AG10803 (cell line): ENCODE data around the gene WDR54.
"Not testable (repeated sequence)": the region's sequence is repeated elsewhere in the genome, so short reads cannot be mapped to it uniquely, and the experiment has no call there.

Source experiments
- DNase-seq: peaks from one replicate; pipeline ENCODE4 v3.0.0; 2010; ENCODE audit warnings: low read depth
- H3K4me3 ChIP-seq: 2 replicates; pipeline ENCODE4 v1.5.1; 2011; ENCODE audit warnings: mild to moderate bottlenecking, low read length, control low read depth
- CTCF ChIP-seq: conservative IDR thresholded peaks from 2 replicates; pipeline ENCODE4 v1.5.1; 2011; ENCODE audit warnings: mild to moderate bottlenecking, low read length, control low read depth, inconsistent platforms

The WDR54 gene

GRCh38 chr2:74439373-74439772, 17.8 kb downstream of the WDR54 start:
- H3K4me3 ChIP-seq: peak overlapping the region; percentile 81
- DNase-seq: no peak
- no peak for TF ChIP-seq CTCF

- H3K4me3 ChIP-seq: peak overlapping the region; percentile 81
- peak; percentile 48 for DNase-seq
Measured at GRCh38 chr2:74439803-74440377, 18.4 kb downstream of the WDR54 start.

GRCh38 chr2:74440378-74441169, 19.0 kb downstream of the WDR54 start:
- TF ChIP-seq CTCF: peak; percentile 34
- peak overlapping the region; percentile 81 for H3K4me3 ChIP-seq
- DNase-seq: peak; percentile 80

More at GRCh38 chr2:74439803-74440377, 18.4 kb downstream of the WDR54 start:
- TF ChIP-seq CTCF: no peak

GRCh38 chr2:74441170-74441689, 19.7 kb downstream of the WDR54 start:
- DNase-seq: no peak
- no peak for TF ChIP-seq CTCF
- no peak overlapping the region for H3K4me3 ChIP-seq

GRCh38 chr2:74441690-74442482, 20.4 kb downstream of the WDR54 start, which contains the start of gene RTKN:
RTKN (minus strand) TSS chr2:74441937; CDS start chr2:74441816, 121 bp downstream.
- H3K4me3 ChIP-seq: peak within 1 kb of the TSS; percentile 81
- TF ChIP-seq CTCF: no peak
- DNase-seq: no peak

GRCh38 chr2:74442483-74443297, 21.2 kb downstream of the WDR54 start:
- H3K4me3 ChIP-seq: not testable (repeated sequence)

More at GRCh38 chr2:74442483-74443297, 21.2 kb downstream of the WDR54 start:
- not testable (repeated sequence) for DNase-seq
